Middle frontal gyrus (tissue), 1 donor: Measurements from ENCODE around the gene GPRIN1.
"Not testable (repeated sequence)": the region's sequence is repeated elsewhere in the genome, so short reads cannot be mapped to it uniquely, and the experiment has no call there.

Source experiments
- DNase-seq: peaks from one replicate; pipeline ENCODE4 v3.0.0-alpha.2; 2015; ENCODE audit warnings: low spot score; ENCODE audit errors: extremely low spot score

Gene GPRIN1

GRCh38 chr5:176597417-176598389, 12.3 kb downstream of the GPRIN1 start:
- DNase-seq = no peak

GRCh38 chr5:176596689-176597416, 13.1 kb downstream of the GPRIN1 start:
- no peak for DNase-seq

GRCh38 chr5:176596069-176596644, 13.8 kb downstream of the GPRIN1 start:
- DNase-seq = no peak

- DNase-seq = no peak
These were observed 14.5 kb downstream of the GPRIN1 start for GRCh38 chr5:176595386-176595943.

- no peak for DNase-seq
These were observed 15.4 kb downstream of the GPRIN1 start for GRCh38 chr5:176594554-176594953.

- DNase-seq = no peak
These were observed 16.6 kb downstream of the GPRIN1 start for GRCh38 chr5:176593273-176593869.

- DNase-seq = no peak
These were observed 17.4 kb downstream of the GPRIN1 start for GRCh38 chr5:176592573-176592972.

GRCh38 chr5:176591667-176592066, 18.3 kb downstream of the GPRIN1 start:
- DNase-seq = not testable (repeated sequence)

GRCh38 chr5:176590035-176590717, 19.8 kb downstream of the GPRIN1 start:
- no peak for DNase-seq

GRCh38 chr5:176589039-176589769, 20.8 kb downstream of the GPRIN1 start:
- no peak for DNase-seq

- DNase-seq = no peak
These were observed 21.7 kb downstream of the GPRIN1 start for GRCh38 chr5:176588297-176588696.

GRCh38 chr5:176587398-176587797, 22.6 kb downstream of the GPRIN1 start:
- no peak for DNase-seq

GRCh38 chr5:176583076-176583475, 26.9 kb downstream of the GPRIN1 start:
- no peak for DNase-seq

GRCh38 chr5:176581361-176581760, 28.6 kb downstream of the GPRIN1 start:
- DNase-seq = no peak

- no peak for DNase-seq
These were observed 30.6 kb downstream of the GPRIN1 start for GRCh38 chr5:176579323-176579722.

GRCh38 chr5:176578391-176578808, 31.6 kb downstream of the GPRIN1 start:
- DNase-seq = no peak

GRCh38 chr5:176577312-176578176, 32.4 kb downstream of the GPRIN1 start:
- DNase-seq = no peak

GRCh38 chr5:176575488-176576422, 34.2 kb downstream of the GPRIN1 start:
- no peak for DNase-seq
